Prostate gland (tissue), 2 donors: ENCODE measurements around the gene ANLN.

Experiments used
- CTCF ChIP-seq, 4 experiments: fragments of 200-600 bp in 2 of 4; fragments of 450-650 bp in 2 of 4; sonication (generic) in 2 of 4; IDR thresholded peaks; 1 replicate in 3 of 4; 2 replicates in 1 of 4; pipeline ENCODE4 v1.5.1; 2016 to 2019; ENCODE audit warnings: antibody characterized with exemption in 4 of 4, mild to moderate bottlenecking in 2 of 4, moderate library complexity in 2 of 4
- POLR2AphosphoS5 ChIP-seq: sonication (generic); formaldehyde crosslinking; IDR thresholded peaks from one replicate; pipeline ENCODE4 v1.6.1; 2017; ENCODE audit warnings: antibody characterized with exemption

- peak; percentile 55 for TF ChIP-seq POLR2AphosphoS5
- peak in 2 of 4 experiments; percentile 7 to 13 for TF ChIP-seq CTCF (IDR thresholded peaks at IDR 0.05)
Measured at GRCh38 chr7:36389371-36390198, at the start of gene ANLN.
